ENCODE results near the gene ARF4.
A peak's percentile ranks its signal among the peaks of the same experiment; 100 is the strongest.

Gene ARF4

DNA sequence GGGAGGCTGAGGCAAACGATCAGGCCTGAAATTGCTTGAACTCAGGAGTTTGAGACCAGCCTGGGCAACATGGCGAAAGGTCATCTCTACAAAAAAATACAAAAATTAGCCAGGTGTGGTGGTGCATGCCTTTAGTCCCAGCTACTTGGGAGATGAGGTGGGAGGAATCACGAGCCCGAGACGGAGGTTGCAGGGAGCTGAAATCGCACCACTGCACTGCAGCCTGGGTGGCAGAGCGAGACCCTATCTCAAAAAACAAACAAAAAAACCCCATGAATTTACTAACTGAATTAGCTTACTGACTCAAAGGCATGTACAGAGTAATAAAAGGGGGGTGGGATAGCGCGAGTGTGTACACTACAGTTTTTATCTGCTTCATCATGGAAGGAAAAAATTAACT, 19.3 kb downstream of the ARF4 start:
- no peak for DNase-seq (ENCODE audit: low read depth in 2 of 2)

DNA sequence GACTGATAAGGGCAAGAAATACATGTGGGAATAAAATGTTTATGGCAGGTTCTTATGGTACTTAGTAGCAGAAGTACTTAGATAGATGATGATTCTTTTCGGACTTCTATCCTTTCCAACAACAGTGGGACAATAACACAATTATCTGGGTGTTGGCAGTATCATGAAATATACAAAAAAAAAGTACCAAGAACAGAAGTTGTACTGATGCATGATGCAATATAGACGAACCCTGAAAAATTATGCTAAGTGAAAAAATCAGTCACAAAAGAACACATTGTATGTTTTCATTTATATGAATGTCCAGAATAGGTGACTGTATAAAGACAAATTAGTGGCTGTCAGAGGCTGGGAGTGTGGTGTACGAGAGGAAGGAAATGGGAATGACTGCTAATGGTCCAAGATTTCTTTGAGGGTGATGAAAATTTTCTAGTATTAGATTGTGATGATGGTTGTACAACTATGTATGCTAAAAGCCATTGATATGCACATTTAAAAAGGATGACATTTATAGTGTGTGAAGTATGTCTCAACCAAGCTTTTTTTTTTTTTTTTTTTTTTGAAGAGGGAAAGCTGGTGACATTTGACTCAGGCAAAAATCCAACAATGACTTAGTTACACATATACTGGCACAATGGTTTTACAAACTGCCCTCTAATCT, 21.0 kb downstream of the ARF4 start:
- DNase-seq (ENCODE audit: low read depth in 2 of 2), result no peak

GRCh38 chr3:57572096-57572495, 25.0 kb downstream of the ARF4 start:
- DNase-seq (ENCODE audit: low read depth in 2 of 2), result no peak

DNA sequence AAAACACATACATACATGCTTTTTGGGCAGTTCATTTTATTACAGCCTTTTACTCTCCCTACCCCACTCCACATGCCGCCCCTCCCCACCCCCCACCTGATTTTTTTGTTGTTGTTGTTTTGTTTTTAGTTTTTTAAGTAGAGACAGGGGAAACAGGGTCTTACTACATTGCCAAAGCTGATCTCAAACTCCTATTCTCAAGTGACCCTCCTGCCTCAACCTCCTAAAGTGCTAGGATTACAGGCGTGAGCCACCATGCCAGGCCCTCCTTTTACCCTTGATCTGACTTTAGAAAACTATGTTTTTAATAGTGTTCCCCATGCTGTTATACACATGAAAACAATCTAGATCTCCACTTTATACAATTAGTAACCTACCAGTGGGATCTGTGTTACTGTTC, 26.3 kb downstream of the ARF4 start:
- no peak for DNase-seq (ENCODE audit: low read depth in 2 of 2)

- no peak for DNase-seq (ENCODE audit: low read depth in 2 of 2)
Measured at GRCh38 chr3:57569859-57570450, 27.2 kb downstream of the ARF4 start.

GRCh38 chr3:57559526-57559925, 37.6 kb downstream of the ARF4 start:
- DNase-seq (ENCODE audit: low read depth in 2 of 2), result no peak

- no peak for DNase-seq (ENCODE audit: low read depth in 2 of 2)
Measured at GRCh38 chr3:57557085-57557537, 40.0 kb downstream of the ARF4 start.

DNA sequence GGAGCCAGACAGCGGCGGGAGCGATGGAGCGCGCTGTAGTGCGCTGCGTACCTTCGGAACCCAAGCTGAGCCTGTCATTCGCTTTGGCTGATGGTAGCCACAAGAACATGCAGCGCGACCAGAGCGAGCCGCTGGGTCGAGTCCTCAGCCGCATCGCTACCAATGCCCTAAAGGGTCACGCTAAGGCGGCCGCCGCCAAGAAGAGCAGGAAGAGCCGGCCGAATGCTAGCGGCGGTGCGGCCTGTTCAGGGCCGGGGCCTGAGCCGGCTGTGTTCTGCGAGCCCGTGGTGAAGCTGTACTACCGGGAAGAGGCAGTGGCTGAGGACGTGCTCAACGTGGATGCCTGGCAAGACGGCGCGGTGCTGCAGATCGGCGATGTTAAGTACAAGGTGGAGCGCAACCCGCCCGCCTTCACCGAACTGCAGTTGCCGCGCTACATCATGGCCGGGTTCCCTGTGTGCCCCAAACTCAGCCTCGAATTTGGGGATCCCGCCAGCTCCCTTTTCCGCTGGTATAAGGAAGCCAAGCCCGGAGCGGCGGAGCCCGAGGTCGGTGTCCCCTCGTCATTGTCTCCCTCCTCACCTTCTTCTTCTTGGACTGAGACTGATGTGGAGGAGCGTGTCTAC, 40.6 kb downstream of the ARF4 start:
- DNase-seq (ENCODE audit: low read depth in 2 of 2), result no peak

DNA sequence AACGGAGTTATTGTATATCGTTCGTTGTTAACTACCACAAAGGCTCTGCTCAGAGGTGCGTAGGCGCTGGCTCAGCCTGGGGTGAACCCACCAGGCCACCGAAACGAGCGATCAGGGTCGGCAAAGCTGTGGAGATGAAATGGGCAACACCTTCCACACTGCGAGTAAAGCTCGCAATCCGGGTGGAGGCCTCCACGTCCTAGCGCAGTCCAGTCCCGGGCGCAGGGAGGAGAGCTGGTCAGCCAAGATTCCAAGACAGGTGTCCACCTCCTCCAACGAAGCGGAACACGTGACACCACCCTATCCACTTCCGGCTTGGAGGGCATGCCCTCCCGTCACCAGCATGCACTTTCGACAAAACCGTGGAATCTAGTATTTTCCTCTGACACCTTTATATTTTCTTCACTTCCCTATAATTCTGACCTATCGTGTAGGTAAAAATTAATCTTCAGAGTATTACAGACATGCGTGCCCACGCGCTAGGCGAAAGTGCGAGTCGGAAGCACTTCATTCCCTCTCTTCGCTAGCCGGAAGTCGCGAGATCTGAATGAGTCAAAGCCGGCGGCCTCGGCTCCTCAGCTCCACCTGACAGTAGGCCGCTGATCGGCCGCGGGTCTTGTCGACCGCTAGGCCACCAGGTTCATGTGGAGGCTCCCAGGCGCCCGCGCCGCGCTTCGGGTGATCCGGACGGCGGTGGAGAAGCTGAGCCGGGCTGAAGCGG, 41.2 kb downstream of the ARF4 start, which contains the start of gene PDE12:
TSS of gene PDE12 (plus strand) at position 537 of the 721 bp plus-strand sequence. CDS start at position 643, 106 bp downstream.
- DNase-seq (ENCODE audit: low read depth in 2 of 2), result peak; percentile 59 to 72

DNA sequence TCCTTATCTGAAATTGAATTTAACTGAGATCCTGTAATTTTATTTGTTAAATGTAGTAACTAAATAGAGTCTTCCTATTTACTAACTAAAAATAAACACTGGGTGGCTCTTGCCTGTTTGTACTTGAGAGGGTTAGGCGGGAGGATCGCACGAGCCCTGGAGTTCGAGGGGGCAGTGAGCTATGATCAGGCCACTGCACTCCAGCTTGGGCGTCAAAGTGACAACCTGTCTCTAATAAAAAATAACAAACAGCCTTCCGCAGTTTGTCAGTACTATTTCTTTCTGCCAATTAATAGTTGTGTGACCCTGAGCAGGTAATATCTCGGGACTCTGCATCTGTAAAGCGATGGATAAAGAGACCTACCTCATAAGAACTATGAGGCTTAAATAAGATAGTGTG, 41.8 kb downstream of the ARF4 start:
- DNase-seq (ENCODE audit: low read depth in 2 of 2), result no peak

DNA sequence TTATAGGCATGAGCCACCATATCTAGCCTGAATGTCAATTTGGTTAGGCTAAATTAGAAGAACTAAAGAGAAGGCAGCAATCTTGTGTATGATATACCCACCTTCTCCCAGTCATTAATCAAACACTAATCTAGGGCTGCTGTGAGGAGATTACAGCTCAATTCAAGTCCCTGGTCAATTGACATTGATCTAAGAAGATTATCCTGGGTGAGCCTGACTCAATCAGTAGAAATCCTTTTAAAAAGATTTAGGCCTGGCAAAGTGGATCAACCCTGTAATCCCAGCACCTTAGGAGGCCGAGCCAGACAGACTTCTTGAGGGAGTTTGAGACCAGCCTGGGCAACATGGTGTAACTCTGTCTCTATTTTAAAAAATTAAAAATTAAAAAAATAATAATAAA, 50.5 kb downstream of the ARF4 start:
- DNase-seq (ENCODE audit: low read depth in 2 of 2), result no peak

- no peak for DNase-seq (ENCODE audit: low read depth in 2 of 2)
Measured at GRCh38 chr3:57545636-57546268, 51.4 kb downstream of the ARF4 start.

DNA sequence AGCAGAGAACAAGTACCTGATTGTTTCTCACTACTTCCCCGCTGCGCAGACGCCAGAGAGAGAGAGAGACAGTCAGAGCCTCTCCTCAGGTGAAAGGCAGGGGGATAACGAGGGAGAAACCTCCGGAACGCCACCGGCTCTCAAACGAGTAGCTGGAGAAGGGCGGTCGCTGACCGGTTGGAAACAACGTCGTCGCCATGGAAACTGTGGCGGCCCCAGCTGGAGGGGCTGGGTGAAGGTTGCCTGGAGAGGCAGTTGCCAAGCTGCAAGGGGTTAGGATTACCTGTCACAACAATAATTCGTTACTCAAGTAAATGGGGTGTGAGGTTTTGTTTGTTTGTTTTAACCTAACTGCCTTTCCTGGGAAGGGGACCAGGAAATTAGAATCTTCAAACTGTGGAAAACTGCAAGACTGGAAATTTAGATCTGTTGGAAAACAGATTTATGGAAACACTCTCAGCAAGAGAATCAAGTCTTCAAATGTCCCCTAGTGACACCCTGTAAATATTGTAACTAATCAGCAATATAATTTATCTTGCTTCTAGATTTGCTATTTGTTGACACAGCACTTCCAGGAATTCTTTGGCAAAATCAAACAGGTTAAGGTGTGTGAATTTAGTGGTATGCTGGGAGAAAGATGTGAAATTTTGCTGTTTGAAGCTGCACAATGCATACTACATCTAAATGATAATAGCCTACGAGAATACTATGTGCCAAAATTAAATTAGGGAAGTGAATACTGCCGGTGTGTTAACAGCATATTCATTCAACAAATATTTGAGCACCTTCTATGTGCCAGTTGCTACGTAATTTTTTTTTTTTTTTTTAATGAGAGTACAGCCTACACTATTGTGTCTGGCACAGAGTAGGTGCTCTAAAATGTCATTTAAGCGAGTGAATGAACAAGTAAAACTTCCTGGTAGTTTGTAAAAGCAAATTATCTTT, 52.7 kb downstream of the ARF4 start, which contains the start of gene DNAH12:
TSS of gene DNAH12 (minus strand) at position 164 of the 945 bp plus-strand sequence. CDS start 1,474 bp downstream, outside the sequence.
- DNase-seq (ENCODE audit: low read depth in 2 of 2), result no peak

DNA sequence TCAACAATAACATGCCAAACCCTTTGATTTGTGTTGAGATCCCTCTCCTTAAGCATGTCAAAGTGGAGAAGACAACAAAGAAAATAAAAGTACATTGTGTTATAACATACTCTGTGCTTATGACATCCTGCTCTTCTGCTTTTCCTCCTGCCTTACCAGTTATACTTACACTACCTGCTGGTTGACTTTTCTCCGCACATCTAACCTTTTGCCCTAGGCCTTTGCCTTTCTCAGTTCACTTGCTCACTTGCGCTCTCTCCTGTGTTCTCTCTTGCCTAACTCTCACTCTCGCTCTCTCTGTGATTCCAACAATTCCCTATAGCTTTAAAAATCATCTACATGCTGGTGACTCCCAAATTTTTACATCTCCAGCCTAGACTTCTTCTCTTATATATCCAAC, 58.7 kb downstream of the ARF4 start:
- DNase-seq (ENCODE audit: low read depth in 2 of 2), result no peak

- DNase-seq (ENCODE audit: low read depth in 2 of 2), result no peak
Measured at GRCh38 chr3:57530071-57530608, 67.0 kb downstream of the ARF4 start.

Data from activated CD8-positive, alpha-beta memory T cell treated with anti-CD3 and anti-CD28 coated beads for 4 hours (primary cell).